Activated T-helper 17 cell treated with anti-CD3 and anti-CD28 coated beads, Interleukin-2, amount 50 U/mL, for 72 hours (primary cell): ENCODE data around the gene ADAMTS2. TPM values are rescaled to one million over a fixed set of nuclear protein-coding genes. Genes with fewer than 3 reads are reported as not detected.
"Not testable (repeated sequence)": the region's sequence is repeated elsewhere in the genome, so short reads cannot be mapped to it uniquely, and the experiment has no call there.

Source experiments
- ATAC-seq: fragments of 150-1000 bp; cut with Tn5 transposase; replicated peaks from 2 replicates; pipeline ENCODE4 v1.10.0; 2021; ENCODE audit warnings: mild to moderate bottlenecking, moderate library complexity
- H3K27ac Mint-ChIP-seq: one replicate; pipeline ENCODE4 v1.8.0; 2022; ENCODE audit warnings: mixed read lengths
- H3K27me3 Mint-ChIP-seq: one replicate; pipeline ENCODE4 v1.8.0; 2022; ENCODE audit warnings: mixed read lengths
- H3K36me3 Mint-ChIP-seq: one replicate; pipeline ENCODE4 v1.8.0; 2022; ENCODE audit warnings: low read depth, mild to moderate bottlenecking, mixed read lengths
- H3K4me1 Mint-ChIP-seq: one replicate; pipeline ENCODE4 v1.8.0; 2022; ENCODE audit warnings: mixed read lengths
- H3K4me3 Mint-ChIP-seq: one replicate; pipeline ENCODE4 v1.8.0; 2022; ENCODE audit warnings: mild to moderate bottlenecking, mixed read lengths
- H3K9me3 Mint-ChIP-seq: one replicate; pipeline ENCODE4 v1.8.0; 2022; ENCODE audit warnings: mixed read lengths
- total RNA-seq, 2 donors: library from RNA; stranded (reverse); gene quantifications; one replicate each; pipeline ENCODE4 v1.2.3, GENCODE V29; 2022

Gene ADAMTS2
- total RNA-seq, 2 donors from 2014 or later: not detected

DNA sequence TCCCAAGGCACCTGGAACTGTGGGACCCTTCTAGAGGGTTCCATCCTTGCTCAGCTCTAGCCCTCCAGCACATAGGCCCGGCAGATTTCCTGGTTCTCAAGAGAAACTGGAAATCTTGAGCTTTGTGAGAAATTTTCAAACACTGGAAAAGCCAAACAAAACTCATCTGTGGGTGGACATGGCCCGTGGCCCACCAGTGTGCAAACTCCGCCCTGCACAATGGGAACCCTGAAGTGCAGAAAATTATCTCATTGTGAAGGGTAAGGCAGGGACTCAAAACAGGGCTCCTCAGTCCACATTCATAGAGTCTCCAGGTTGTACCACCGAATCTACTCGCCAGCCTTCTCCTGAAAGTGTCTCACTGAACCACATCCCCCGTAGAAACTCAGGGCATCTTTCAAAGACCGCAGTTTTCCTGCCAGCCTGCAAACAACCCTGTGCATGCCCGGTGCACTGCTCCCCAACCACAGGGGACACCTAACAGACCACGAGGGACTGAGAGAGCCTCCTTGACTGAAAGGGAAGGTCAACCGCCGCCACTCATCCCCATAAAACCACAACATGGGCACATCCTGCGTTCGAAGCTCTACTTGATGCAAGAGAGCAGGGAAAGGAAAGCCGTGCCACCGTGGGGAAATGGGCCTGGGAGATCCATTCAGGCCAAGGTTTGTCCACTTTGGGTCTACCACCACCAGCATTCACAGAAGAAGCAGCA, 18.1 kb downstream of the ADAMTS2 start:
- no peaks in the 10 kb centered on the region for H3K36me3 Mint-ChIP-seq

DNA sequence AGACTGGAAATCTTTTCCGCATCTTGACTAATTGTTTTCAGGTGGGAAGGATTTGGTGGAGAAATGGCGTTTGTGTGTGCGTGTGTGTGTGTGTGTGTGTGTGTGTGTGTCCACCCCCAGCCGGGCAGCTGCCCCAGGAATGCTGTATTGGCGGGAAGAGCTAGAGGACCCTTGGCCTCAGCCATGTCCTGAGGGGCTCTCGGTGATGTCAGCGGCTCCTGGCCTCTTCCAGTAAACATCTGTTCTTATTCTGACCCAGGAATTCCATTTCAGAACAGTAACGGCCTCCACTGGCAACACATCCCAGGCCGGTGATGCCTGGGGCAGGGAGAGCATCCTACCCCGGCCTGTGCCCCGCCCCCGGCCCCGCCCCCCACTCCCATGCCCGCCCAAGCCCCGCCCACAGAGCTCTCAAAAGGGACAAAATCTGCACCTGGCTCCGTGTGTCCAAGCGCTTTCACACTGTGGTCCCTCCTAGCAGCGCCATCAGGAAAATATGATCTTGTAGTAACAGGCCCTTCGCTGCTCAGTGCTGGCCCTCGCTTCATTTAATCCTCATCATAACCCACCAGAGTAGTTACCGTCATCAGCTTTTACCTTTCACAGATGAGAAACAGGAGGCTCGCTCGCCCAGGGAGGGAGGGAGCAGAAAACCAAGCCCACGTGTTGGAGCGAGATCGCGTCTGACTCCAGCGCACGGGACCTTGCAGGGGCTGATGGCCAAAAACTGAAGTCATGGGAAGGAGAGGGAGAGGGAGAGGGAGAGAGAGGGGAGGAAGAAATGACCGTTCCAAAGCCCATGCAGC, 18.9 kb downstream of the ADAMTS2 start:
- Mint-ChIP-seq H3K36me3 (no peaks in the 10 kb centered on the region), H3K4me3 (no peak overlapping the region), H3K9me3 (no peaks in the 10 kb centered on the region), H3K27ac (no peak overlapping the region), H3K27me3 (peaks cover 23% of the 10 kb centered on the region), H3K4me1 (no peaks in the 10 kb centered on the region)
- ATAC-seq: no peak

More for the DNA sequence above, 18.1 kb downstream of the ADAMTS2 start:
- peaks cover 18% of the 10 kb centered on the region for H3K27me3 Mint-ChIP-seq
- no peaks in the 10 kb centered on the region for H3K9me3 Mint-ChIP-seq
- H3K4me1 Mint-ChIP-seq: no peaks in the 10 kb centered on the region
- H3K27ac Mint-ChIP-seq: no peak overlapping the region
- no peak overlapping the region for H3K4me3 Mint-ChIP-seq
- no peak for ATAC-seq

DNA sequence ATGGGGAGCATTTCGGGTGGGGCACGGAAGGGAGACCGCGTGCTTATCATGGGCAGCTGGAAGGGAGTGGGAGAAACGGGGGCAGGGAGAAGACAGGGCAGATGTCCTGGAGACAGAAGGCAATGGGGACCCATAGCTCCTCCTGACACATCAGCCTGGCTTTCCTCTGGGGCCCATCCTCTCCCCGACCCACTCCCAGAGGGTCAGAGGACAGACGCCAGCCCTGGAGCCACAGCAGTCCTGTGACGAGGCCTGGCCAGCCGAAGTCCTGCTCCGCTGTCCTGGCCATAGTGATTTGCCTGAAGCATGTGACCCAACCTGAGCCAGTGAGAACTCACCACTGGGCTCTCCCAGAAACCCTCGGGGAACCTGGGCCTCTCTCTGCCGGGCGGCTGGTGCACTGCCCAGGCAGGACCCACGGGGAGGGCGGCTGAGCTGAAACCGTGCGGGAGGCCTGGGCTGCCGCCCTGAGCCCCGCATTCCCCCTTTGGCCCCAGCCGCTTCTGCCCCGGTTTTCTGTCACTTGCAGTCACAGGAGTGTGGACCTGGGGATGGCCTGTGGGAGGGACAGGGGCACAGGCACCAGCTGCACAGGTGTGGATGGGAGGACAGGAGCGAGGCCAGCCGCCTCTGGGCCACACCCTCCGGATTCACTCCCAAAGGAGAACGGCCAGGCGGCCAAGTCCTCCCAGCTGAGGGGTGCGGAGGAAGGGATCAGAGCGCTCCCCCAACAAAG, 19.8 kb downstream of the ADAMTS2 start:
- ATAC-seq: no peak
- Mint-ChIP-seq H3K27ac (no peak overlapping the region), H3K36me3 (no peaks in the 10 kb centered on the region), H3K4me1 (no peaks in the 10 kb centered on the region), H3K9me3 (no peaks in the 10 kb centered on the region), H3K27me3 (peaks cover 22% of the 10 kb centered on the region), H3K4me3 (no peak overlapping the region)

DNA sequence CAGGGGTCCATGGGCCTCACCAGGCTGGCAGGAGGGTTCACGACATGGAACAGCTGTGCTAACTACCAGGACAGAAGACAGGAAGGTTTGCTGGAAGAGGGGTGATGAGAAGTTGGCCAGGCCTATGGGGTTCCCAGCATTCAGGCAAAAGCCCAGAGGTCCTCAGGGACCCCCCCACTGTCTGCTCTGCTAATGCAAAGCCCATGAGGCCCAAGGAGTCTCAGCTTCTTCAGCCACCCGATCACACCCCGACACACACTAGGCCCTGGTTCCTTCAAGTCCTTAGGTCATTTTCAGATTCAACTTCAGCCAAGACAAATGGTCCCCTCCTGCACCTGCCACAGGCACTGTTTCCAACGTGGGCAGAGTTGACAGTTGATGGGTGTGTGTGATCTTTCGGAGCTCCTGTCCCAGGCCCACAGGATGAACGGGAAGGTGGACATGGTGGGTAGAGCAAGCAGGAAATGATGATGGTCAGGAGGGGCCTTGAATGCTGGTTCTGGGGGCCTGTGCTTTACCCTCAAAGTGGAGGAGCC, 20.4 kb downstream of the ADAMTS2 start:
- no peak for ATAC-seq
- Mint-ChIP-seq H3K27me3 (peaks cover 18% of the 10 kb centered on the region), H3K9me3 (no peaks in the 10 kb centered on the region), H3K27ac (no peak overlapping the region), H3K4me3 (no peak overlapping the region), H3K36me3 (no peaks in the 10 kb centered on the region), H3K4me1 (no peaks in the 10 kb centered on the region)

DNA sequence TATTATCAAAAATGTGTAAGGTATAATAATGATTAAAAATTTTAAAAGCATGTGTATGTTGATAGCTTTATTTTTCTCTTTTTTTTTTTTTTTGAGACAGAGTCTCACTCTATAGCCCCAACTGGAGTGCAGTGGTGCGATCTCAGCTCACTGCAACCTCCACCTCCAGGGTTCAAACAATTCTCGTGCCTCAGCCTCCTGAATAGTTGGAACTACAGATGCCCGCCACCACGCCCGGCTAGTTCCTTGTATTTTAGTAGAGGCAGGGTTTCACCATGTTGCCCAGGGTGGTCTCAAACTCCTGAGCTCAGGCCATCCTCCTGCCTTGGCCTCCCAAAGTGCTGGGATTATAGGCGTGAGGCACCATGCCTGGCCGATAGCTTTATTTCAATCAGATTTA, 20.9 kb downstream of the ADAMTS2 start:
- peaks cover 18% of the 10 kb centered on the region for H3K27me3 Mint-ChIP-seq
- not testable (repeated sequence) for H3K27ac Mint-ChIP-seq, H3K9me3 Mint-ChIP-seq, H3K4me1 Mint-ChIP-seq, H3K36me3 Mint-ChIP-seq, ATAC-seq, H3K4me3 Mint-ChIP-seq

DNA sequence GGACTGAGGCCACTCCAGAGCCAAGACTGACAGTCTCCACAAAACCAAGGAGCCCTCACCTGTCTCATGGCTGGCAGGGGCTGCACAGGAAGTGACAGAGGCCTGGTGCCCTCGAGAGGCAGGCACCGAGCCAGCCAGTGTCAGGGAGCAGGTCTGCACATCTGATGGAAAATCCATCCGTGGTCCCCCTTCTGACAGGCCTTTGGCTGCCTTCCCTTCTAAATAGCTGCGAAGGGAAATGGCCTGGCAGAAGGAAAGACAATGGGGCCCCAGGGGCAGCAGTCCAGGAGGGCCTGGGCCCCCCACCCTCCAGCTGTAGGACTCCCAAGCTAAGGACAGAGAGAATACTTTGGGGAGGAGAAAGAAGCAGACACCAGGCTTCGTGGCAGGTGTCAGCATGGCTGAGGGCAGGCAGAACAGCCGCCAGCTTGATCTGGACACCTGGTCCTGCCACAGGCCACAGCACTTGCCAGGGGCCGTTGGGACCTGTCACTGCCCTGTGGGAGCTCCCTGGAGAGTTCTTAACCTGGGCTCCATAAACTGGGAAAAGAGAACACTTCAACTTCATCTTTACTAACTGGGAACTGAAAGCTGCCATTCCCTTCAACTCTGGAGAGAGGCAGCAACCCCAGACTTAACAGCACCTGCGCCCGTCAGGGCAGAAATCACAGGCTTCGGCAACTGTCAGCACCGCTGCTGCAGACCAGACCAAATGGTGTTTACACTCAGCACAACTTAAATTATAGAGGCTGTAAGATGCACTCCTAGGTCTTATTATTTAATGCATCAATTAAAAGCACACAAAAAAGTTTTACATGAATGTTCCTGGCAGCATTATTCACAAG, 22.0 kb downstream of the ADAMTS2 start:
- H3K36me3 Mint-ChIP-seq: no peaks in the 10 kb centered on the region
- no peaks in the 10 kb centered on the region for H3K9me3 Mint-ChIP-seq

DNA sequence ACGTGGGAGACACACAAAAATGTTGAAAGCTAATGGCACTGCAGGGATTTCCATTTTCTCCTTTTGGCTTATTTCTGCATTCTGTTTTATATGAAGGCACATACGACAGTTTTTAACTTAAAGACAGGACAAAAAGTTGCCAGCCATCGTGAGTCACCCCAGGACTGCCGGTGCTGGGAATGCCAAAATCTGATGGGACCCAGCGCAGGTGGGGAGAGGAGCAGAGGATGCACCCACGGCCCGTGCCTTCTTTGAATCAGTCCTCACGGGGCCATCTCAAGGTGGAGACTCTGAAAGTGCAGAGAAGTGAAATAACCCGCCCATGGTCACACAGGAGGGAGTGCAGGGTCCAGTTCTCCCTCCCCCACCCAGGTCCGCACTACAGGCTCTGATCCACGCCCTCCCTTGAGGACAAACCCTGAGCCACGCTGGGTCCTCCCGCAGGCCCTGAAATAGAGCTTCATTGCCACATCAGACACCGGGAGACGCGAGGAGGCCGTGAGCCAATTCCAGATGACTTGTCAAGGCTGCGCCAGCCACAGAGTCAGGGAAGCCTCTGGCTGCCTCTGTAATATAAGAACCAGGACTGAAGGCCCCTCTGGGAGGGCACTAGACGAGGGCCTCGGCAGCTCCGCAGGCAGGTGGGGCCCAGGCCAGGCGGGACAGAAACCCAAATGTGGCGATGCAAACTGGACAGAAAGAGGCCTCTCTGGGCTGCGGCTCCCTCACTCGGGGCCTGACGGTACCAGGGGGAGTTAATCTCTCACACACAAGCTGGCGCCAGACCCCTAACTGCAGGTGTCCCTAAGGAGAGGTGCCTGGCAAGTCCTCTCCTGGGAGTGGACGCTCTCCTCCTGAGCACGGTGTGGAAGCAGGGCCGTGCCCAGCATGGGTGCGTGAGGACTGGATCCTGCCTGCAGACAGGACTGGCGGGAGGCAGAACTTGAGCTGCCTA, 22.9 kb downstream of the ADAMTS2 start:
- no peaks in the 10 kb centered on the region for H3K36me3 Mint-ChIP-seq
- no peak for ATAC-seq
- H3K27me3 Mint-ChIP-seq: peaks cover 13% of the 10 kb centered on the region
- H3K4me3 Mint-ChIP-seq: no peak overlapping the region
- H3K27ac Mint-ChIP-seq: no peak overlapping the region
- H3K9me3 Mint-ChIP-seq: no peaks in the 10 kb centered on the region
- no peaks in the 10 kb centered on the region for H3K4me1 Mint-ChIP-seq

More for the DNA sequence above, 22.0 kb downstream of the ADAMTS2 start:
- no peak overlapping the region for H3K4me3 Mint-ChIP-seq
- H3K27me3 Mint-ChIP-seq: peaks cover 18% of the 10 kb centered on the region
- H3K27ac Mint-ChIP-seq: no peak overlapping the region
- ATAC-seq: no peak
- no peaks in the 10 kb centered on the region for H3K4me1 Mint-ChIP-seq

DNA sequence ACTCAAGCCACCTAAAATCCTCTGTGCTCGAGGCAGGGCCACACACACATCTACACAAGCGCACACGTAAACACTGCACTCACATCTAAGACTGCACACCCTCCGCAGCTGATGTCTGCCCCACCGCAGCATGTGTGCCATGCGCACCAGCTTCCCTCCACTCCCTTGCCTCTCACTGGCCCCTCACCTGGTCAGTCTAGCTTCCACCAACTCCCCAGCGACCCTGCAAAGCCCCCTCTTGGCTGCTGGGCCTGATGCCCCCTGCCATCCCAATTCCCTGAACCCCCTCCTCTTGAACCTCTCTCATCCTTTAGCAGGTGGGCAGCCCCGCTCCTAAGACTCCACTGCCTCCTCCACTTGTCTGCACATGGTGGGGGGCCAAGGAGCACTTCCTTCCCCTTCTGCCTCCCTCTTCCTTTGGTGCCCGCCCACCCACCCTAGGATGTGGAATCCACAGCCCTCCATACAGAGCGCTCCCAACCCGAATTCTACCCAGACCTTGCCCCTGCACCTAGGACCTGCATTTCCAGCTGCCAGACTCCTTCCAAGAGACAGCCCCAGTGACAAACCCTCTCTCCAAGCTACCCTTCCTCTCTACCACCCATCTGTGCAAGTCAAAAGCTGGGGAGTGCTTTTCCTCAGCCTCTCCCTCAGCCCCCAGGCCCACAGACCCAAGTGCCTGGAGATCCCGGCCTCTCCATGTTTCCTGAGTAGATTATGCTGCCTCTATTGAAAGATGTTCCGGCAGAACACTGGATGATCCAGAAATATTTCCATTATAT, 23.9 kb downstream of the ADAMTS2 start:
- Mint-ChIP-seq H3K4me3 (no peak overlapping the region), H3K27ac (no peak overlapping the region), H3K27me3 (peaks cover 10% of the 10 kb centered on the region), H3K36me3 (no peaks in the 10 kb centered on the region), H3K9me3 (no peaks in the 10 kb centered on the region), H3K4me1 (no peaks in the 10 kb centered on the region)
- no peak for ATAC-seq

DNA sequence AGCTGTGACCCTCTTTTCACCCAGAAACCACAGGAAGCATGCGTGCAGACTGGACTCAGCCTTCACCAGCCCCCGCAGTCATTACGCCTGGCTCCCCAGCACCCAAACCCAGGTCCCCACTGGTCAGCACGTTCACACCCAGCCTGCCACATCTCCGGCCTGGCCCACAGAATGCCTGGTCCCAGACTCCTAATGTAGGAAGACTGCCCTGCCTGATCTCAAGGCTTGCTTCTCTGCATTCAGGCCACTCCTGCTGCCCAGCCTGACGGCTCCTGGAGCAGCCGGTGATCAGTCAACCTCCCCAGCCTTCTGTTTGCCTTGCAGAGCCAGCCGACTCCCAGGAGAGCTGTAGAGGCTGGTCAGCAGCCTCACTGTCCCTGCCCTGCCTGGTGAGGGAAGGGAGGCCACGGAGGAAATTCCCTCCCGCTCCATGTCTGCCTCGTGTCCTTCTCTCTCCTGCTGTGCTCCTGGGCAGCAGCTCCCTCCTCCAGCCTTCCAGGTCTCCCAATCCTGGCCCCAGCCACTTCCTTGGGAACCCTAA, 25.4 kb downstream of the ADAMTS2 start:
- ATAC-seq: no peak

DNA sequence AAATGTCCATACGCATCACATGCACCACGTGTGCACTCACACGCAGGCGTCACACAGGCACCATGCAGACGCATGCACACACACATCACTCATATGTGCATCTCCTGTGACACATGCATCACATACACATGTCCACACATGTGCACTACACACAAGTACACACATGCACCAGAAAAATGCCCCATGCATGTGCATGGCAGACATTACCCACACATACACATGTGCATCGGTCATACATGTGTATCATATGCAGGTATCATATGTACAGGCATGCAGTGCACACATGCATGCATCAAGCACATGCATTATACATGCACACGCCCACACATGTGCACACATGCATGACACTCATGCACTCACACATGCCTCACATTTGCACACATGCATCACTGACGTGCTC, 26.1 kb downstream of the ADAMTS2 start:
- H3K36me3 Mint-ChIP-seq: no peaks in the 10 kb centered on the region
- ATAC-seq: no peak
- no peak overlapping the region for H3K27ac Mint-ChIP-seq
- H3K4me1 Mint-ChIP-seq: no peaks in the 10 kb centered on the region
- no peaks in the 10 kb centered on the region for H3K9me3 Mint-ChIP-seq
- H3K27me3 Mint-ChIP-seq: peaks cover 12% of the 10 kb centered on the region
- H3K4me3 Mint-ChIP-seq: no peak overlapping the region

More for the DNA sequence above, 25.4 kb downstream of the ADAMTS2 start:
- Mint-ChIP-seq H3K36me3 (no peaks in the 10 kb centered on the region), H3K27me3 (peaks cover 13% of the 10 kb centered on the region), H3K4me1 (no peaks in the 10 kb centered on the region), H3K9me3 (no peaks in the 10 kb centered on the region), H3K4me3 (no peak overlapping the region), H3K27ac (no peak overlapping the region)

DNA sequence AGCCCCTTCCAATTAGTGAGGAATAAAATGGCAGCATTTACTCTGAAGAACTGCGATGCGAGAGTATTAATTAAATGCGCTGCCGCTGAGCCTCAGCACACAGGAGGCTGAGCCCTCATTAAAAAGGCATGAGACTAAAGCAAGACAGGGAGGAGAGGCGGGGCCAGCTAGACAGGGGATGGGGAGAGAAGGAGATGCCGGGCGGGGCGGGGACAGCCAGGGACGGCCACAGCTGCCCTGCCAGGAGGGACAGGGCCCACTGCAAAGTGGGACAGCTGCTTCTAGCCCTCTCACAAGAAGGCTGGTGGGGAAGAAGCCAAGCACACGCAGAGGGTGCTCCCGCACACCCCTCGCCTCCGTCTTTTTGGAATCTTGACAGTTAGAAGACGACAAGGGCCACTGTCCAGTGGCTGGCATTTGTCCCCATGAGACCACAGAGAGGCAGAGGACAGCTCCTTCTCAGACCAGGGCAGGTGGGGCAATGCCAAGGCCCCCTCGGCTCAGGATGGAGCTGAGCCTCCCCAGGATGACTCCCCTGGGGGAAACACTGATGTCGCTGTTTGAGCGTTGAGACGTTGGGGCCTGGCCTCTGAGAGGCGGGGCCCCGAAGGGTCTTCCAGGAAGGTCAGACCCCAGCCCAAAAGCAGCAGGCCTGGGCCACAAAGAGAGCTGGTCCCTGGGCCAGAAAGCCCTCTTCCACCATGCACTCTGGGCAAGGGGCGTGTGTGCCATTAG, 26.9 kb downstream of the ADAMTS2 start:
- H3K4me3 Mint-ChIP-seq: no peak overlapping the region
- no peaks in the 10 kb centered on the region for H3K4me1 Mint-ChIP-seq
- no peak overlapping the region for H3K27ac Mint-ChIP-seq
- peaks cover 12% of the 10 kb centered on the region for H3K27me3 Mint-ChIP-seq
- no peak for ATAC-seq
- H3K9me3 Mint-ChIP-seq: no peaks in the 10 kb centered on the region
- H3K36me3 Mint-ChIP-seq: no peaks in the 10 kb centered on the region
